Suprapubic skin (tissue), 3 donors: ENCODE measurements around the gene FSCN2.

Experiments used
- CTCF ChIP-seq, 2 donors: fragments of 200-600 bp in 1 of 2; fragments of 450-650 bp in 1 of 2; sonication (generic) in 1 of 2; IDR thresholded peaks; one replicate each; pipeline ENCODE4 v1.5.1; 2016 to 2019; ENCODE audit warnings: antibody characterized with exemption in 2 of 2, mild to moderate bottlenecking in 1 of 2, moderate library complexity in 1 of 2
- EP300 ChIP-seq: sonication (generic); formaldehyde crosslinking; IDR thresholded peaks from one replicate; pipeline ENCODE4 v1.6.1; 2017; ENCODE audit warnings: antibody characterized with exemption

GRCh38 chr17:81535480-81536298, 7.5 kb downstream of the FSCN2 start:
- TF ChIP-seq CTCF (IDR thresholded peaks at IDR 0.05) (no peak), EP300 (no peak)
